HG02798 (cell line): ENCODE measurements around the gene NKAPL.
A peak's percentile ranks its signal among the peaks of the same experiment; 100 is the strongest.

Experiments
- ATAC-seq: cut with Tn5 transposase; IDR thresholded peaks from one replicate; pipeline ENCODE4 v1.9.1; 2021; ENCODE audit warnings: mild to moderate bottlenecking; ENCODE audit not compliant: unreplicated experiment, poor library complexity

NKAPL gene

DNA sequence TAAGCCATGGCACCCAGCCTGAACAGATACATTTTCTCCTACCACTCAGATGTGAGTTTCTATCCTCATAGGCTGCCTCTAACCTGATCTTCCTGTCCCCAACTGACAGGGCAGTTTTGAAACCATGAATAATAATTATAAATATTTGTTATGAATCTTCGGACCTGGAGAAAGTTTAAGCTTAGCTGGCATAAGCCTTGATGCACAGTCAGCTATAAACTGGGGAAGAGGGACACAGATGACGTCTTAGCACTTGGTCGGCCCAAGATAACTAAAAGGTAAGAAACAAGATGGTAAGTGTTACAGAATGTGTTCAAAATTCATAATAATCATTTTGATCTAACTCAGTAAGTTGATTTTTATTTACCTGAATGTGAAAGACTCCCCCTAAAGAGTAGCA lies 15.2 kb upstream of the NKAPL start:
- no peak for ATAC-seq

DNA sequence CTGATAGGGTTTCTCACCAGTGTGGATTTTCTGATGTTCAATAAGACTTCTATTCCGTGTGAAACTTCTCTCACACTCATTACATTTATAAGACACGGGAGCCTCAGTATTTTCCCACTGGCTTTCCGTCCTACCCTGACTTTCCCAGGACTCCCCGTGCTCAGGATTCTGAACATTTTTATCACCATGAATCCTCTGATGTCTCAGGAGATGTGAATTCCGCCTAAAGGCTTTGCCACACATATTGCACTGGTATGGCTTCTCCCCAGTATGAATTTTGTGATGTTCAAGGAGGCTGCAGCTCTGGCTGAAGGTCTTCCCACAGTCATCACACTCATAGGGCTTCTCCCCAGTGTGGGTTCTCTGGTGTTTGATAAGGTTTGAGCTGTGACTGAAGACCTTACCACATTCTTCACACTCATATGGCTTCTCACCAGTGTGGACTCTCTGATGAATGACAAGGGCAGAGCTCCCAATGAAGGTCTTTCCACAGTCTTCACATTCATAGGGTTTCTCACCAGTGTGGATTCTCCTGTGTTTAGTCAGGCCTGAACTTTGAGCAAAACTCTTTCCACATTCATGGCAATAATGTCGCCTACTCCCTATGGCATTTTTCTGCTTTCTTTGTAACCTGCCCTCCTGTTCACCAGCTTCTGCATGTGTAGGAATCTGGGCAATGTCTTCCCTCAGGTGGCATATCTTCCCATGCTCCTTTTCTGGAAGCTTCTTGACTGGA lies 13.7 kb upstream of the NKAPL start:
- ATAC-seq, result no peak

DNA sequence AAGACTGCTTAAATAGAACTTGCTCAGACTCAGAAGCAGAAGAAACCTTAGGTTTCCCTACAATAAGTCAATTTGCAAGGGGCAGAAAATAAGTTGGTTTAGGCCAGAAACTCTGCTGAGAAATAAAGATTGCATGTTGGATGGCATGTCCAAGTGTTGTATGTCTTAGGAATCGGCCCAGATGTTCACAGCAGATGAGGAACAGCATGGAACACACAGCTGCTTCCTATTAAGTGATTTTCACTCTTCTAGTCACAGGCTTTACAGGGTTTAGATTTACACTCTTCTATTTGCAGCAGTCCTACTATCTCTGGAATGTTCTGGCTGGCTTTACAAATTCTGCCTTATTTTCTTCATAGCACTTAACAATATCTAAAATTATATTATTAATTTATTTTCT lies 10.2 kb upstream of the NKAPL start:
- no peak for ATAC-seq

DNA sequence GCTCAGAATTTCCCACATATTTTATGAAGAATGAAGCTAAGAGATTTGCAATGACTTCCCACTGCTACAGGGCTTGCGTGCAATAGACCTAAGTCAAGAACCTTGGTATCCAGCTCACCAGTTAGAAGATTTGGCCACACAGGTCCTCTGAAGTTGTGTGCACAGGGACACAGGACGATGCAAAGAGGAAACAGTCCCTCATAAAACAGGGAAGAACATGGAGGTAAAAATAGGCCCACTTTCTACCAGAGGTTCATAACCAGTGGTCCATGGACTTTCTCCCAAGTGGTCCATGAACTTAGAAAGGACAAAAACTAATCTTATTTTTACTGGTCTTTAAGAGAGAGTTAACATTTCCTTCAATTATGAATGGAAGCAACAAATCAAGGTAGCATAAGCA lies 8.3 kb upstream of the NKAPL start:
- ATAC-seq, result no peak

DNA sequence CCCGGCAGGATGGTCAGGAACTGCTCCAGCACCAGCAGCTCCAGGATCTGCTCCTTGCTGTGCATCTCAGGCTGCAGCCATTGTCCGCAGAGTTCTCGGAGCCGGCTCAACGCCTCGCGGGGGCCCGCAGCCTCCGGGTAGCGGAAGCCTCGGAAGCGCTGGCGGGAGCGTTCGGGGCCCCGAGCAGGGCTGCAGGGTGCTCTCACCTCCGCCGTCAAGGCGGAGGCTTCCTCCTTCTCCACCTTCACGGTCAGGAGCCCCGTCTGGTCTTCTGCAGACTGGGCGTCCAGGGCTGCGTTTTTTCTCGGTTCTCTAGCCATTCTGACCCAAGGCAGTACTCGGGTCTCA lies 7.5 kb upstream of the NKAPL start:
- ATAC-seq, result peak; percentile 42

DNA sequence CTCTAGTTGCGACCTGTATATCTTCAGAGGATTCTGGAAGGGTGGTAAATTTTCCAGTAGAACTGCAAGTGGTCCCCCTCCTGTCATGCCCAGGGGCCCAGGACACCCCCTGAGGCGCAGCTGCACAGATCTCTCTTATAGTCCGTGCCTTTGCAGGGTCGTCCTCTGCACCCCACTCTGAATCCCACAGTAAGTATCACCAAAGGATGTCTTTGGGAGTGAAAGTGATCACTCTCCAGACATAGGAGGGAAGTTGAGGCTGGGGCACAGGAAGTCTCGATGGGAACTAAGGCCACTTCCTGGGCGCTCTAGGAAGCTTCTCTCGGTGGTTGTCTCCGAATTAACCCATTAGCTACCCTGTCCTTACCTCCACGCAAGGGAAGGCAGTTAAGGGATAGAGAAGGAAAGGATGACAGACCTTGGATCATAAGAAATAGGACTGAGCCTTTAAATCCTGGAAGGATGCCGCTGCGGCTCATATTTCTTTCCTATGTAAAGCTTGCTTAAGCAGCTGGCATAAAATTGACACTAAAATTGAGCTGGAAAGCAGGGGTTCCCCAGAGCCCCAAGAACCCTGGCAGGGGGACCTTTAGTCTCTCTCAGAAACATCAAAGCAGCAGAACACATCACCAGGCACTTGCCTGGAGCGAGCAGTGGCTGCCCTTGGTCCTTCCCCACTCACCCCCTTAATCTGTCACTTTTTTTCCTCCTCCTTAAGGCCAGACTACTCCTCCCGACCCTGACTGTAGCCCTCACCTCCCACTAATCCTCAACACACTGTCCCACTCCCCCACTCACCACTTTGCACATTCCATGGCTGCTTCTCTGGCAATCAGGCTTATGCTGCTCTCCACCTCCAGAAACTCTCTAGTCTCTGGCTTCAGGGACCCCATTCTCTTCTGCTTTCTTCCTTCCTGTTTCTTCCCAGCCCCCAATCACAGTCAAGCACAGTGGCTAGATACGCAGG lies 6.8 kb upstream of the NKAPL start, which contains the start of gene ZKSCAN4:
Gene ZKSCAN4 (minus strand): TSS at position 261 of the 967 bp plus-strand sequence. CDS start 289 bp downstream, outside the sequence.
- ATAC-seq, result peak; percentile 85

DNA sequence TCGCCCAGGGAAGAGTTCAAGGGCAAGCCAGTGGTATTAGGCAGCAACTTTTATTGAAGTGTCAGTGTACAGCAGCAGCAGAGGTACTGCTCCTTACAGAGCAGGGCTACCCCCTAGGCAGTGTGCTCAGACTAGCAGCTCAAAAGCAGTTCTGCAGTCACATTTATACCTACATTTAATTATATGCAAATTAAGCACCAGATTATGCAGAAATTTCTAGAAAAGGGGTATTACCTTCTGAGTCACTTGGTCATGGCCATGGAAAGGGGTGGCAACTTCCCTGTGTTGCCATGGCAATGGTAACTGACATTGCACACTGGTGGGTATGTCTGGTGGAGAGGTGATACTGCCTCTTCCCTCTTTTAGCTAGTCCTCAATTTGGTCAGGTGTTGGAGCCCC lies 5.0 kb upstream of the NKAPL start:
- ATAC-seq, result no peak

DNA sequence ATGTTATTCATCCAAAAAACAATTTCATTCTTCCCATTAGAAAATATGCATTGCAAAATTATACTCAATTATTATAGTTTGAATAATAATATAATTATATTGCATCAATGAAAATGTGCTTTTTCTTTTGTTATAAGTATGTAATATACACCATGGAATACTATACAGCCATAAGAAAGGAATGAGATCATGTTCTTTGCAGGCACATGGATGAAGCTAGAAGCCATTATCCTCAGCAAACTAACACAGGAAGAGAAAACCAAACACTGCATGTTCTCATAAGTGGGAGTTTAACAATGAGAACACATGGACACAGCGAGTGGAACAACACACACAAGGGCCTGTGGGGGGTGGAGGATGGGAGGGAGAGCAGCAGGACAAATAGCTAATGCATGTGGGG lies 2.1 kb upstream of the NKAPL start:
- ATAC-seq, result no peak

DNA sequence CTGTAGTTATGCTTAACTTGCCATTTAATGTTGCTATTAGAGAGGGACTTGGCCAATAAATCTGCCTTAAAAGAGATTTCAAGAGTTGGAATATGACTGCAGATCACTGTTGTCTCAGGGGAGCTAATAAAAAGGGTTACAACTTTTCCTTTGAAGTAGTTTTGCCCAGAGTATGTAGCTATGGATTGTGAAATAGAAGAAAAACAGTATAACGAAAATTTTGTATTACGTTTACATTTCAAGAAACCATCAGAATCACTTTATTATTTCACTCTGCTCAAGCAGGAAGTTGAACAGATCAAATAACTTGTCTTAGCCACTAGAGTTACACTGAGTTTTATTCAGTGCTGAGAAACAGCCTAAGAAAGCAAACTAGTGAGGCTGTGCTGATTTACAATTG lies 4.8 kb downstream of the NKAPL start:
- no peak for ATAC-seq

DNA sequence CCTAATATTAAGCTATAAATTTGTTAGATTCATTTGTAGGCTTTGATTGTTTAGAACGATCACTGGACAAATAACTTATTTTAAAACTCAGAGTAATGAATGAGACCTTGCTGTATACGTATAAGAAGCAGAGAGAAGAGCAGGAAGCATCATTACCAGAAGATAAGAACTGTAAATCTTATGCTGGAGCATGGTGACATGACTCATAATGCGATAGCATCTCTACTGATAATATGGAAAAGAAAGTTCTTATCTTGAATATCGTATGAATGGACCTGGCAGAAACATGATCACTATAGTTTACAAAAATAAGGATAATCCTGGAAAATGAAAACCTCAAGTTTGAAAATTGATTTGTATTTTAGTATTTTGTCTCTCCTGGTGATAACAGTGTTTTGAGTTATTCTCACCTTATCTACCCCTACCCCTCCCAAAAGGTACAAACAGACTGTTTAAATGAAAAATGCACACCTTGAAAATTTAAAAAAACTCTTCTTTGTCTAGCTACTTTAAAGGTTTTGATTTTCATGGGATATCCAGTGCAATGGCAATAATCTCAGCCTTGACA lies 5.8 kb downstream of the NKAPL start:
- no peak for ATAC-seq

DNA sequence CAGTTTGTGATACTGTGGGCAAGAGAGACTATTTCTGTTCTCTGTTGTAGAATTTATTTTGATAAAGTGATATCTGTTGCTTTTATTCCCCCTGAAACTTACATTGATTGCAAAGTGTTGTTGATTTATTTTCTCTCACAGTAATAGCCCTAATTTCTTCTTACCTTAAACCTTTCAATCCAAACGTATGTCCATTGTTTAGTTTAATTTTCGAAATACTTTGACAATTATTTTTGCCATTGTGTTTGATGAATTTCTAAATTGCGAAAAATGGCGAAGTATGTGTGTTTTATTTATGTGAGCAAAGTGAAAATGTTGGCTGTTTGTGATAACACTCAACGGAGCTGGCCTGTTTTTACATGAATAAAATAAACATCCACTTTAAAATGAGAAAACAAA lies 7.5 kb downstream of the NKAPL start:
- ATAC-seq, result no peak

DNA sequence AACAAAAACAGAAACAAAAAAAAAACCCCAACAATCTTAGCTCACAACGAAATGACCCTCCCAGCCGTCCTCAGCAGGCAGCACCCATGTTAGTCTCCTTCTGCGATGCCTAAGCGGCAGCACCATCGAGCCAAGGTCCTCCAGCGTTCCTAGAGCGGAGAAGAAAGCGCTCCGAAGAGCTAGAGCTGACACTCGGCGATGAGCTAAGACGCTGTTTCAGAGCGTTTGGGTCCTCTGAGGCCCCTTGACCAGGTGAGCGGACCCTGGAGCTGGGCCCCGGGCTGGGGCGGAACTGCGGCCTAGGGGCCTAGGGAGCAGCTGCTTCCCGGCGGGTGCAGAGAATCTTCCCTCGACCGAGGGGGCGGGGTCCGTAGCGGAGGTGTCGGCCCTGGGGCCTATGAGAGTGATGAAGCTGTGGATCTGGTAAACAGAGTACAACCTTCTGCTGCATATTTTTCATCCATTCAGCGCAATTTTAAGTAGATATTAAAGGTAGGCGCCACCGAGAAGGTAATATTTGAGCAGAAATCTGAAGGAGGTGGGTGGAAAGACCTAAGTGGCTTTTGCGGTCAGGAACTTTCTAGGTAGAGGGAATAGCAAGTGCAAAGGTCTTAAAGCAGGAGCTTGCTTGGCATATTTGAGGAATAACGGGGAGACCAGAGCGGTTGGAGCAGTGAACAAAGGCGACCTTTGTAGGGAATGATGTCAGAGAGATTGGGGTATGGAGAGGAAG lies 8.0 kb downstream of the NKAPL start, which contains the start of gene ZSCAN26:
Gene ZSCAN26 (plus strand): TSS at position 182 of the 733 bp plus-strand sequence. CDS start 4,777 bp downstream, outside the sequence.
- peak; percentile 93 for ATAC-seq

DNA sequence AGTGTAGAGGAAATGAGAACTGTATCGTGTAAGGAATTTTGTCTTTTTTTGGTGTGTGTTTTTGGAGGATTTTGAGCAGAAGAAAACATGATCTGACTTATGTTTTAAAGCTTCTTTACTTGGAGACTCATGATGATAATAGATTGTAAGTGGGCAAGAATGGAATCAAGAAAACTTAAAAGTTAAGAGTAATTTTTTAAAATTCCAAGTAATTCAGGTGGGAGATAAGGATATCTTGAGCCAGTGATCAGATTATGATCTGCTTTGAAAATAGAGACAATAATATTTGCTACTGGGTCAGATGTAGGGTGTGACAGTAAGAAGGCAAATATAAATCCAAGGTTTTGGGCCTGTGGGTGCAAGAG lies 8.6 kb downstream of the NKAPL start:
- no peak for ATAC-seq

DNA sequence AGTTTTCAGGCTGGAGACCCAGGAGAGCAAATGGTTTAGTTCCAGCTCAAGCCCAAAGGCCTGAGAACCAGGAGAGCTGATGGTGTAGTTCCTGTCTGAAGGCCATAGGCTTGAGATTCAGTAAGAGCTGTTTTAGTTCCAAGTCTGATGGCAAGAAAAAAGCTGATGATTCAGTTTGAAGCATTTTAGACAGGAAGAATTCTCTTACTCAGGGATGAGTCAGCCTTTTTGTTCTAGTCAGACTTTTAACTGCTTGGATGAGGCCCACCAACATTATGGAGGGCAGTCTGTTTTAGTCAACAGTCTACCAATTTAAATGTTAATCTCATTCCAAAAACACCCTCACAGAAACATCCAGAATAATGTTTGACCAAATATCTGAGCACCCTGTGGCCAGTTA lies 10.4 kb downstream of the NKAPL start:
- no peak for ATAC-seq

DNA sequence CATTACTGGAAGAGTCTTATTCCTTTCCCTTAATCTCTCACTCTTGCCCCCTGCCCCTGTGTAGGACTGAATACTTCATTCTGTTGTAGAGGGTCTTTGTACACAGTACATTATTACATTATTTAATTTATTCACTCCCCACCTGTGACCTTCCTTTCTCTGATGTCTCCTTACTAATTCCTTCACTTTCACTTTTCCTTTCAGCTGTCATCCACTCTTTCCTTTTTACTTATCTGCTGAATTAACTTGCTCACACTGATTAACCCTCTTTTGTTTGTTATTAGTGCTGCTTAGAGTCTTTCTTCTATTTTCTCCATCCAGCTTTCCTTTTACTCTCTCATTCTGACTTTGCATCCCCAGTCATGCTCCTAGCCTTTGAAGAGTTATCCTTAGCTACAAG lies 15.8 kb downstream of the NKAPL start:
- ATAC-seq, result no peak

DNA sequence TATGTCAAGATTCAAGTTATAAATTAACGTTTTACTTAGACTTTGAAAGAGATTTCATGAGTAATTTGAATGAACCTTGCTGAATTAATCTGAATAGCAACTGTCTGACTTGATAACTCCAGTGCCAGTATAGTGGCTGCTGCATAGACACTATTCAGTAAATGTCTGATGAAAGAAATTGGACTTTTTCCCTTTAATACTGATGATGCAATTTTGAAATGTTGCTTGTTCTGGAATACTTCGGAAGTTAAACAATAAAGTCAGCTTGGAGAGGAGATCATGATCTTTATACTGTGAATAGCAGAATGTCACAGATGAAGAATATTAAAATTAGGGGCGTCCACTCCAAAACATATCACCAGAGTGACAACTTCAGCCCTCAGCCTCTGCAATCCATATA lies 18.6 kb downstream of the NKAPL start:
- no peak for ATAC-seq

DNA sequence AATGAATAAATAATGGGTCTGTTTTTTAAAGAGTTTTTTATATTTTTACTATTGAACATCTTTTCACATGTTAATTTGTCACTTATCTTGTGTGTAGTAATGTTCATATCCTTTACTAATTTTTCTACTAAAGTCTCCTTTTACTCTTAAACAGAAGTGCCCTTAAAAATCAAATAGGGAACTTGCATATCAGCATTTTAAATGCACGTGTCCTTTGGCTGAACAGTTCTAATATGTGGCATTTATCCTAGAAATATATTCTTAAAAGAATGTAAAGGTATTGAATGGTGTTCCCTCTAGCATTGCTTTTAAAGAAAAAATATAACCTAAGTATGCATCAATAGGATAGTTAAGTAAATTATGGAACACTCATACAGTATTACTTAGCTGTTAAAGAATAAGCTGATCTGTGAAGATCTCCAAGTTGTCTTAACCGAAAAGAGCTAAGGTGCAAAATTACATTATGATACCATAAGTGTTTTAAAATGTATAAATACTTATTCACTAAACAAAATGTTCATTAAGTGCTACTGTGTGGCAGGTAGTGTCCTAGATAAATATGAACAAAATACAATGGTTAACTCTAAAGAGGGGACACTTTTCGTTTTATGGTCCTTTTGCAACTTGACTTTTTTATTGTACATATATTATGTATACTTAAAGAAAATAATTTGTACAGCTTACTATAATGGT lies 21.6 kb downstream of the NKAPL start:
- no peak for ATAC-seq

DNA sequence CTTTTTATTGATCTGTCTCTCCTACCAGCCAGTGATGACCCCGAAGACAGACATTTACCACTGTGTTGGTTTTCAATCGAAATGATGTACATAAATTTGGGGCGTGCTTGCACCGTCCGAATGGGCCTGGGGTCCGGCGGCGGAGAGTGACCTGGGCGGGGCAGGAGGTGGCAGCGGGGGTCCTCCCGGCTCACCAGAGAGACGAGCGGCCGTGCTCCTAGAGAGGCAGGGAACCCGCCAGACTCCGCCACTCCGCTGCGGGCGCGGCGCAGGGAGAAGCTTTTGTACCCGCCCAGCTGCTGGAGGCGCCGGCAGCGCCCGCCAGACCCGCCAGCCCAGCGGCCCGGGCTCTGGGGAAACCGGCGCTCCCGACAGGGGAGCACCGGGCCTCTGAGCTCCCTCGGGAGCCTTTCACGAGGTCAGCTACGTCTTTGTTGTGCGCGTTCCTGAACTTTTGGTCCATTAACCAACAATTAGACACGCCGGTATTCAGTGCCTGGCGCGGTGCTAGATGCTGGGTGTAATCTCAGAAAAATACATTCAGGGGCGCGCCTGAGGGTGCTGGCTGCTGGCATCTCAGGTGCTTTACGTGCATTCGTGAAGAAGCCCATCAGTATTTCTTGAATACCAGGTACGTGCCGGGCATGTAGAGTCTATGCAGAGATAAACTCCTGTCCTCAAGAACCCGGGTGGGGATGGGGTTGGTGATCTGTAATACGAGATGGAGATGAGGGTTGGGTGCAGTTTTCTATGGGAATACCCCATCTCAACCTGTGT lies 22.4 kb downstream of the NKAPL start, which contains the start of gene PGBD1:
Gene PGBD1 (plus strand): TSS at position 285 of the 777 bp plus-strand sequence. CDS start 2,242 bp downstream, outside the sequence.
- peak; percentile 95 for ATAC-seq

DNA sequence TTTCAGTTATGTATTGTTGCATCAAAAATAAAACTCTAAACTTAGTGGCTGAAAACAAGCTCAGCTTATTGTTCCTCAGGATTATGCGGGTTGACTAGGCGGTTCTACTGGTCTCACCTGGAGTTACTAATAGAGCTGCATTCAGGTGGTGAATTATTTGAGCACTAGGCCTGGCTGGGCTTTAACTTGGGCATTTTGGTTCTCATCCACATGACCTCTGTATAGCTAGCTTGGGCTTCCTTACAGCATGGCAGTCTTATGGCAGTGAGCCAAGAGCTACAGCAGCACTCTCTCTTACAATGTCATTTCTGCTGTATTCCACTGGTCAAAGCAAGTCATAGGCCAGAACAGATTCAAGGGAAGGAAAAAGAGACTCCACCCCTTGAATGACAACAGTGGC lies 23.8 kb downstream of the NKAPL start:
- ATAC-seq, result no peak
